ENCODE data around the gene CT83.

GRCh38 chrX:116413273-116413672, 49.5 kb downstream of the CT83 start:
- TF ChIP-seq CTCF (IDR thresholded peaks at IDR 0.05) (no peak), POLR2A (IDR thresholded peaks at IDR 0.05) (no peak)

Data from heart left ventricle (tissue), 13 donors.